HepG2 (cell line): Measurements from ENCODE around the gene HAO2. TPM values are rescaled to one million over a fixed set of nuclear protein-coding genes. Genes with fewer than 3 reads are reported as not detected.

ENCODE experiments used
- FLYWCH1 ChIP-seq: sonication (generic); formaldehyde crosslinking; IDR thresholded peaks from 2 replicates; pipeline ENCODE4 v1.8.1; 2023; ENCODE audit warnings: mild to moderate bottlenecking, missing genetic modification reagents
- HOXD1 ChIP-seq: sonication (generic); formaldehyde crosslinking; IDR thresholded peaks from 2 replicates; pipeline ENCODE4 v1.5.0; 2020; ENCODE audit warnings: missing genetic modification reagents
- ISL2 ChIP-seq: sonication (generic); formaldehyde crosslinking; IDR thresholded peaks from 2 replicates; pipeline ENCODE4 v1.5.0; 2020; ENCODE audit warnings: missing genetic modification reagents
- JUN ChIP-seq: sonication (generic); formaldehyde crosslinking; IDR thresholded peaks from 2 replicates; pipeline ENCODE4 v1.4.0; 2020; ENCODE audit warnings: mild to moderate bottlenecking, missing genetic modification reagents
- KDM2A ChIP-seq: sonication (generic); formaldehyde crosslinking; IDR thresholded peaks from 2 replicates; pipeline ENCODE4 v1.4.0; 2020; ENCODE audit warnings: low read depth, missing genetic modification reagents, borderline replicate concordance
- MED8 ChIP-seq: sonication (generic); formaldehyde crosslinking; IDR thresholded peaks from 2 replicates; pipeline ENCODE4 v1.8.1; 2023; ENCODE audit warnings: mild to moderate bottlenecking, missing genetic modification reagents; ENCODE audit not compliant: insufficient replicate concordance
- NCOA1 ChIP-seq: sonication (generic); formaldehyde crosslinking; IDR thresholded peaks from 2 replicates; pipeline ENCODE4 v1.9.0; 2021; ENCODE audit warnings: missing genetic modification reagents
- RXRA ChIP-seq: sonication (generic); formaldehyde crosslinking; IDR thresholded peaks from 2 replicates; pipeline ENCODE4 v1.5.1; 2020; ENCODE audit warnings: missing genetic modification reagents
- TBL1XR1 ChIP-seq: fragments of 150-350 bp; IDR thresholded peaks from 2 replicates; pipeline ENCODE4 v1.6.1; 2014; ENCODE audit warnings: borderline replicate concordance, low read length; ENCODE audit not compliant: partially characterized antibody
- TBX3 ChIP-seq: fragments of 450-650 bp; IDR thresholded peaks from 2 replicates; pipeline ENCODE4 v1.6.1; 2017; ENCODE audit warnings: antibody characterized with exemption, mild to moderate bottlenecking, inconsistent platforms, borderline replicate concordance
- TFAP4 ChIP-seq: sonication (generic); IDR thresholded peaks from 2 replicates; pipeline ENCODE4 v1.6.1; 2016; ENCODE audit warnings: low read depth, borderline replicate concordance
- U2AF1 ChIP-seq: fragments of 200-400 bp; formaldehyde crosslinking; optimal IDR thresholded peaks from 2 replicates; pipeline ENCODE3; 2017; ENCODE audit warnings: mild to moderate bottlenecking, low read depth, low read length
- ZNF292 ChIP-seq: sonication (generic); formaldehyde crosslinking; IDR thresholded peaks from 2 replicates; pipeline ENCODE4 v1.8.1; 2022; ENCODE audit warnings: mild to moderate bottlenecking, low read depth, missing genetic modification reagents, borderline replicate concordance
- ZNF644 ChIP-seq: IDR thresholded peaks from 2 replicates; pipeline ENCODE4 v1.6.1; 2016; ENCODE audit warnings: low read depth
- ZNF710 ChIP-seq: sonication (generic); formaldehyde crosslinking; IDR thresholded peaks from 2 replicates; pipeline ENCODE4 v1.5.0; 2020; ENCODE audit warnings: mild to moderate bottlenecking, missing genetic modification reagents, borderline replicate concordance
- ZNF747 ChIP-seq: sonication (generic); formaldehyde crosslinking; IDR thresholded peaks from 2 replicates; pipeline ENCODE4 v1.8.1; 2023; ENCODE audit warnings: missing genetic modification reagents, mild to moderate bottlenecking, borderline replicate concordance
- ZNF776 ChIP-seq: sonication (generic); formaldehyde crosslinking; IDR thresholded peaks from 2 replicates; pipeline ENCODE4 v1.4.0; 2020; ENCODE audit warnings: mild to moderate bottlenecking, missing genetic modification reagents
- ZNF878 ChIP-seq: sonication (generic); formaldehyde crosslinking; IDR thresholded peaks from 2 replicates; pipeline ENCODE4 v1.8.1; 2023; ENCODE audit warnings: mild to moderate bottlenecking, missing genetic modification reagents, moderate library complexity
- polyA plus RNA-seq, 8 experiments: library from polyadenylated mRNA; depleted of rRNA in 3 of 8; stranded (reverse) in 7 of 8; unstranded in 1 of 8; fragments of >200 nt; fragmentation: Illumina TruSeq in 4 of 8; extraction: Trizol in 4 of 8; gene quantifications; 2 replicates each; pipeline versions ENCODE4 v1.2.1 to v1.2.3, GENCODE V29; 2011 to 2016; ENCODE audit warnings: low read depth in 4 of 8, missing spikeins in 1 of 8, mixed read lengths in 1 of 8; ENCODE audit not compliant: insufficient read depth in 1 of 8
- total RNA-seq, 5 experiments: library from RNA; depleted of rRNA; stranded (reverse); fragments of >200 nt; fragmentation: Illumina TruSeq; extraction: Trizol; gene quantifications; 2 replicates each; pipeline ENCODE4 v1.2.3, GENCODE V29; 2016; ENCODE audit warnings: low read depth in 1 of 5
- TF ChIP-seq, protein P1 (sequence below): sonication (generic); formaldehyde crosslinking; IDR thresholded peaks from 2 replicates; pipeline ENCODE4 v1.4.0; 2020; ENCODE audit warnings: missing genetic modification reagents, low read depth, mild to moderate bottlenecking, borderline replicate concordance
- TF ChIP-seq, protein P2 (sequence below), 2 experiments: fragments of 450-650 bp in 1 of 2; sonication (generic) in 1 of 2; formaldehyde crosslinking; IDR thresholded peaks; 2 replicates each; pipeline versions ENCODE4 v1.5.0 to v1.8.0; 2020 to 2022; ENCODE audit warnings: mild to moderate bottlenecking in 1 of 2, missing genetic modification reagents in 1 of 2
- TF ChIP-seq, protein P3 (sequence below): sonication (generic); formaldehyde crosslinking; conservative IDR thresholded peaks from 2 replicates; pipeline ENCODE4 v1.4.0; 2020; ENCODE audit warnings: missing genetic modification reagents
- TF ChIP-seq, protein P4 (sequence below): sonication (generic); formaldehyde crosslinking; conservative IDR thresholded peaks from 2 replicates; pipeline ENCODE4 v1.8.0; 2022; ENCODE audit warnings: mild to moderate bottlenecking, moderate library complexity, missing genetic modification reagents

The HAO2 gene
- total and polyA plus RNA-seq, 2 of the 13 experiments (the other 11 are each of a cell fraction or from before 2014, with no cell fraction given): 0.05 to 0.09 TPM

GRCh38 chr1:119341372-119341947, 27.1 kb upstream of the HAO2 start (continued):
- TF ChIP-seq ZNF710 (peak; percentile 92), FLYWCH1 (no peak), JUN (CRISPR knock-in tag) (peak; percentile 86), TBX3 (peak; percentile 70; the same call in 1 of the 2 replicates), HOXD1 (0 out of 2 replicates have a peak, but pooled peaks have one; percentile 46), ZNF644 (CRISPR knock-in tag) (peak; percentile 82), MED8 (CRISPR knock-in tag) (peak; percentile 46), ISL2 (CRISPR knock-in tag) (peak; percentile 96), ZNF747 (CRISPR knock-in tag) (peak; percentile 63; the same call in 1 of the 2 replicates), TFAP4 (peak; percentile 77; the same call in 1 of the 2 replicates), NCOA1 (CRISPR knock-in tag) (peak; percentile 96), TBL1XR1 (peak; percentile 74), ZNF878 (CRISPR knock-in tag) (no peak), U2AF1 (no peak), ZNF776 (CRISPR knock-in tag) (no peak), KDM2A (peak; percentile 17; the same call in 1 of the 2 replicates), ZNF292 (CRISPR knock-in tag) (peak; percentile 81; the same call in 1 of the 2 replicates), RXRA (CRISPR knock-in tag) (peak; percentile 66; the same call in 1 of the 2 replicates)
- TF ChIP-seq, protein P1, sequence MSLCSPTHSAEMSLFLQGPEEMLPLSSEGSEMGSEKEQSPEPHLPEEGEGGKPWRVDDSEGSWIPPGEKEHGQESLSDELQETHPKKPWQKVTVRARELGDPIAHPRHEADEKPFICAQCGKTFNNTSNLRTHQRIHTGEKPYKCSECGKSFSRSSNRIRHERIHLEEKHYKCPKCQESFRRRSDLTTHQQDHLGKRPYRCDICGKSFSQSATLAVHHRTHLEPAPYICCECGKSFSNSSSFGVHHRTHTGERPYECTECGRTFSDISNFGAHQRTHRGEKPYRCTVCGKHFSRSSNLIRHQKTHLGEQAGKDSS (CRISPR knock-in tag): peak; percentile 91
- TF ChIP-seq, protein P2, sequence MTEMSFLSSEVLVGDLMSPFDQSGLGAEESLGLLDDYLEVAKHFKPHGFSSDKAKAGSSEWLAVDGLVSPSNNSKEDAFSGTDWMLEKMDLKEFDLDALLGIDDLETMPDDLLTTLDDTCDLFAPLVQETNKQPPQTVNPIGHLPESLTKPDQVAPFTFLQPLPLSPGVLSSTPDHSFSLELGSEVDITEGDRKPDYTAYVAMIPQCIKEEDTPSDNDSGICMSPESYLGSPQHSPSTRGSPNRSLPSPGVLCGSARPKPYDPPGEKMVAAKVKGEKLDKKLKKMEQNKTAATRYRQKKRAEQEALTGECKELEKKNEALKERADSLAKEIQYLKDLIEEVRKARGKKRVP (CRISPR knock-in tag; IDR thresholded peaks at IDR 0.05): peak in 1 of 2 experiments; percentile 32; a peak in 1 of 4 replicates
- TF ChIP-seq, protein P3, sequence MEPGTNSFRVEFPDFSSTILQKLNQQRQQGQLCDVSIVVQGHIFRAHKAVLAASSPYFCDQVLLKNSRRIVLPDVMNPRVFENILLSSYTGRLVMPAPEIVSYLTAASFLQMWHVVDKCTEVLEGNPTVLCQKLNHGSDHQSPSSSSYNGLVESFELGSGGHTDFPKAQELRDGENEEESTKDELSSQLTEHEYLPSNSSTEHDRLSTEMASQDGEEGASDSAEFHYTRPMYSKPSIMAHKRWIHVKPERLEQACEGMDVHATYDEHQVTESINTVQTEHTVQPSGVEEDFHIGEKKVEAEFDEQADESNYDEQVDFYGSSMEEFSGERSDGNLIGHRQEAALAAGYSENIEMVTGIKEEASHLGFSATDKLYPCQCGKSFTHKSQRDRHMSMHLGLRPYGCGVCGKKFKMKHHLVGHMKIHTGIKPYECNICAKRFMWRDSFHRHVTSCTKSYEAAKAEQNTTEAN: peak; percentile 57; the same call in 1 of the 2 replicates
- TF ChIP-seq, protein P4, sequence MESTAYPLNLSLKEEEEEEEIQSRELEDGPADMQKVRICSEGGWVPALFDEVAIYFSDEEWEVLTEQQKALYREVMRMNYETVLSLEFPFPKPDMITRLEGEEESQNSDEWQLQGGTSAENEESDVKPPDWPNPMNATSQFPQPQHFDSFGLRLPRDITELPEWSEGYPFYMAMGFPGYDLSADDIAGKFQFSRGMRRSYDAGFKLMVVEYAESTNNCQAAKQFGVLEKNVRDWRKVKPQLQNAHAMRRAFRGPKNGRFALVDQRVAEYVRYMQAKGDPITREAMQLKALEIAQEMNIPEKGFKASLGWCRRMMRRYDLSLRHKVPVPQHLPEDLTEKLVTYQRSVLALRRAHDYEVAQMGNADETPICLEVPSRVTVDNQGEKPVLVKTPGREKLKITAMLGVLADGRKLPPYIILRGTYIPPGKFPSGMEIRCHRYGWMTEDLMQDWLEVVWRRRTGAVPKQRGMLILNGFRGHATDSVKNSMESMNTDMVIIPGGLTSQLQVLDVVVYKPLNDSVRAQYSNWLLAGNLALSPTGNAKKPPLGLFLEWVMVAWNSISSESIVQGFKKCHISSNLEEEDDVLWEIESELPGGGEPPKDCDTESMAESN (CRISPR knock-in tag): no peak
